Measurements from ENCODE around the gene ASXL2.

ASXL2 gene

DNA sequence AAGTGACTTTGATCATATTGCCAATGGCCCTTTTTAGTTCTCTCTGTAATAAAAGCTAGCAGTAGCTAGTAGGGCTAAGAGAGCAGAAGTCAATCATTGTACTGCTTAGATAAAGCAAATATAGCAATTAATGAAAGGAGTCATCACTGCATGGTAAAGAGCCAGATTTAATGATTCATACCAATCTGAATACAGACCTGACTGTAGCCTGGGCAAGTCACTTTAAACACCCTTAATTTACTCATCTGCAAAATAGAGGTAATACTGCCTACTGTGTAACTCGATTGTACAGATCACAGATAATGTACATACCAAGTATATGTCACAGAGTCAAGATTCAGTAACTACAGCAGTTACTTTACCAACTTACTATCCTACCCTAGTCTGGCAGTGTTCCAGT is 63.6 kb downstream of the ASXL2 start:
- no peak overlapping the region for H2AFZ ChIP-seq (ENCODE audit: low read depth, low read length, severe bottlenecking)
- H3K4me2 ChIP-seq (ENCODE audit: low read depth, low read length, poor library complexity, severe bottlenecking), result no peak overlapping the region
- no peaks in the 10 kb centered on the region for H3K36me3 ChIP-seq (ENCODE audit: low read length)
- H3K4me3 ChIP-seq (ENCODE audit: insufficient read depth, low read length, poor library complexity, severe bottlenecking), result no peak overlapping the region
- H3K9me3 ChIP-seq (ENCODE audit: insufficient read depth, low read length), result no peaks in the 10 kb centered on the region
- no peaks in the 10 kb centered on the region for H3K27me3 ChIP-seq (ENCODE audit: low read length)
- H3F3A ChIP-seq (ENCODE audit: insufficient read depth), result no peaks in the 10 kb centered on the region
- H3K79me2 ChIP-seq (ENCODE audit: insufficient read depth, low read length), result 0 out of 2 replicates have a peak, but pooled peaks cover 8% of the 10 kb centered on the region
- no peaks in the 10 kb centered on the region; the same call in 1 of the 2 replicates for H4K20me1 ChIP-seq (ENCODE audit: low read depth, low read length)
- H3K9ac ChIP-seq (ENCODE audit: low read length), result no peak overlapping the region
- no peak overlapping the region for H3K27ac ChIP-seq (ENCODE audit: low read depth, low read length)
- H3K9me2 ChIP-seq (replicated peaks; ENCODE audit: insufficient read depth, low read length), result no peaks in the 10 kb centered on the region
- no peak for TF ChIP-seq CTCF (IDR thresholded peaks at IDR 0.05; ENCODE audit: insufficient read depth, low read length, poor library complexity, severe bottlenecking)
- TF ChIP-seq EZH2phosphoT487 (conservative IDR thresholded peaks at IDR 0.05; ENCODE audit: low read length), result no peak

DNA sequence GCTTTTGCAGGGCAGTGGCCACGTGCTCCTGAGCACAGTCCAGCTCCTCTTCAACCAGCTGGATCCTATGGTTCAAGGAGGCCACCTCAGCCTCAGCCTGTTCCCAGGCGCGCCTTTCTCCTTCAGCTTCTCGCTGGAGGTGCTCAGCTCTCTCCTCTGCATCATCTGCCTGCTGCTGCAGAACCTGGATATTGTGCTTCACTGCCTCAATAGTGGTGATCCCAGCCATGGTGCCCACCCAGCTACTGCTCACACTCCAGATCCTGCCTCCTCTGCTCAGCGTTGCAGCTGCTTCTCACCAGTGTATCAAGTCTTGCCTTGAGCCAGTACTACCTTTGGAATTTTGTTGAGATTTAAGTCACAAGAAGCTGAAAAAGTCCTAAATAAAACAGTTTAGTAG is 67.9 kb downstream of the ASXL2 start:
- Histone ChIP-seq H3K4me3 (ENCODE audit: insufficient read depth, low read length, poor library complexity, severe bottlenecking) (no peak overlapping the region), H3K9me2 (replicated peaks; ENCODE audit: insufficient read depth, low read length) (no peaks in the 10 kb centered on the region), H3K9me3 (ENCODE audit: insufficient read depth, low read length) (no peaks in the 10 kb centered on the region), H3K9ac (ENCODE audit: low read length) (no peak overlapping the region), H3K36me3 (ENCODE audit: low read length) (no peaks in the 10 kb centered on the region), H2AFZ (ENCODE audit: low read depth, low read length, severe bottlenecking) (no peak overlapping the region), H3F3A (ENCODE audit: insufficient read depth) (no peaks in the 10 kb centered on the region), H4K20me1 (ENCODE audit: low read depth, low read length) (no peaks in the 10 kb centered on the region), H3K79me2 (ENCODE audit: insufficient read depth, low read length) (0 out of 2 replicates have a peak, but pooled peaks cover 5% of the 10 kb centered on the region), H3K27ac (ENCODE audit: low read depth, low read length) (no peak overlapping the region), H3K27me3 (ENCODE audit: low read length) (no peaks in the 10 kb centered on the region), H3K4me2 (ENCODE audit: low read depth, low read length, poor library complexity, severe bottlenecking) (no peak overlapping the region)
- TF ChIP-seq CTCF (IDR thresholded peaks at IDR 0.05; ENCODE audit: insufficient read depth, low read length, poor library complexity, severe bottlenecking) (no peak), EZH2phosphoT487 (conservative IDR thresholded peaks at IDR 0.05; ENCODE audit: low read length) (no peak)

DNA sequence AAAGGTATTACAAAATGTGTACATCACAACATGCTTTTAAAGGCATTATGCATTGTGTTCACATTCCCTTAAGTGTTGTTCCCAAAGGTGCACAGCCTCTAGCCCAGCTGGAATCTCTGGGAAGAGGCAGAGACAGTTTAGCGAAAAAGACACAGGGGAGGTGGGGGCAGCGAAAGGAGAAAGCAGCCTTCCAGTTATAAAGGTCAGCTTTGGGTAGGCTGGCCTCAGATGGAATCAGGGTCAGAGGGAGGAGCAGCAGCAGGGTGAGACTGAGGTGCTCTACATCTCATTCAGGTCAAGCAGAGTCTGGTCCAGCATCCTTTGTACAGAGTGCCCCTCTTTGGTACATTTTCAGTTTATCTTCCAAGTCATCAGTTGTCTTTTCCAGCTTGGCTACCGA is 68.6 kb downstream of the ASXL2 start:
- Histone ChIP-seq H4K20me1 (ENCODE audit: low read depth, low read length) (no peaks in the 10 kb centered on the region), H2AFZ (ENCODE audit: low read depth, low read length, severe bottlenecking) (no peak overlapping the region), H3K79me2 (ENCODE audit: insufficient read depth, low read length) (0 out of 2 replicates have a peak, but pooled peaks cover 5% of the 10 kb centered on the region), H3K4me3 (ENCODE audit: insufficient read depth, low read length, poor library complexity, severe bottlenecking) (no peak overlapping the region), H3F3A (ENCODE audit: insufficient read depth) (no peaks in the 10 kb centered on the region), H3K9me3 (ENCODE audit: insufficient read depth, low read length) (no peaks in the 10 kb centered on the region), H3K36me3 (ENCODE audit: low read length) (no peaks in the 10 kb centered on the region), H3K4me2 (ENCODE audit: low read depth, low read length, poor library complexity, severe bottlenecking) (no peak overlapping the region), H3K27me3 (ENCODE audit: low read length) (no peaks in the 10 kb centered on the region), H3K27ac (ENCODE audit: low read depth, low read length) (no peak overlapping the region), H3K9ac (ENCODE audit: low read length) (no peak overlapping the region), H3K9me2 (replicated peaks; ENCODE audit: insufficient read depth, low read length) (no peaks in the 10 kb centered on the region)
- TF ChIP-seq EZH2phosphoT487 (conservative IDR thresholded peaks at IDR 0.05; ENCODE audit: low read length) (no peak), CTCF (IDR thresholded peaks at IDR 0.05; ENCODE audit: insufficient read depth, low read length, poor library complexity, severe bottlenecking) (no peak)
